COLO668 (cell line): ENCODE measurements around the gene FCHSD2.
A peak's percentile ranks its signal among the peaks of the same experiment; 100 is the strongest.
"Not testable (repeated sequence)": the region's sequence is repeated elsewhere in the genome, so short reads cannot be mapped to it uniquely, and the experiment has no call there.

Experiments used
- DNase-seq: peaks from one replicate; lab custom pipeline; 2025; ENCODE audit not compliant: unreplicated experiment; lab: John Stamatoyannopoulos, UW

Gene FCHSD2

GRCh38 chr11:73152086-73152853, 10.2 kb upstream of the FCHSD2 start:
- DNase-seq = no peak

- DNase-seq = no peak
Observed at GRCh38 chr11:73151416-73151815, 9.3 kb upstream of the FCHSD2 start.

- DNase-seq = no peak
Observed at GRCh38 chr11:73149105-73149504, 7.0 kb upstream of the FCHSD2 start.

GRCh38 chr11:73147771-73148681, 5.9 kb upstream of the FCHSD2 start:
- peak; percentile 22 for DNase-seq

- no peak for DNase-seq
Observed at GRCh38 chr11:73145986-73146575, 4.0 kb upstream of the FCHSD2 start.

- no peak for DNase-seq
Observed at GRCh38 chr11:73143126-73143838, 1.2 kb upstream of the FCHSD2 start.

GRCh38 chr11:73141309-73142127, 600 bp downstream of the FCHSD2 start:
- peak; percentile 39 for DNase-seq

GRCh38 chr11:73141031-73141308, 1.1 kb downstream of the FCHSD2 start:
- peak; percentile 30 for DNase-seq

GRCh38 chr11:73140213-73141030, 1.7 kb downstream of the FCHSD2 start:
- DNase-seq = peak; percentile 30

- DNase-seq = no peak
Observed at GRCh38 chr11:73139476-73140198, 2.5 kb downstream of the FCHSD2 start.

GRCh38 chr11:73137944-73138274, 4.2 kb downstream of the FCHSD2 start:
- no peak for DNase-seq

- DNase-seq = no peak
Observed at GRCh38 chr11:73137262-73137943, 4.7 kb downstream of the FCHSD2 start.

GRCh38 chr11:73136722-73137121, 5.4 kb downstream of the FCHSD2 start:
- not testable (repeated sequence) for DNase-seq

- no peak for DNase-seq
Observed at GRCh38 chr11:73135346-73136284, 6.5 kb downstream of the FCHSD2 start.

GRCh38 chr11:73132349-73132748, 9.8 kb downstream of the FCHSD2 start:
- not testable (repeated sequence) for DNase-seq

GRCh38 chr11:73130181-73130580, 11.9 kb downstream of the FCHSD2 start:
- DNase-seq = no peak

- DNase-seq = no peak
Observed at GRCh38 chr11:73129198-73129597, 12.9 kb downstream of the FCHSD2 start.
